Activated CD4-positive, alpha-beta T cell treated with anti-CD3 and anti-CD28 coated beads for 36 hours (primary cell): Measurements from ENCODE around the gene PAQR8. TPM values are rescaled to one million over a fixed set of nuclear protein-coding genes. Genes with fewer than 3 reads are reported as not detected.
"Not testable (repeated sequence)": the region's sequence is repeated elsewhere in the genome, so short reads cannot be mapped to it uniquely, and the experiment has no call there.

Experiments used
- ATAC-seq: fragments of 200-7000 bp; cut with Tn5 transposase; one replicate; pipeline ENCODE4 v1.10.0; 2021; ENCODE audit warnings: mild to moderate bottlenecking, moderate library complexity
- CTCF ChIA-PET: fragments of 350-600 bp; sonication (Branson Sonifier 250); formaldehyde crosslinking; loops from one replicate; lab custom pipeline; 2021; ENCODE audit warnings: antibody characterized with exemption; lab: Charles Lee
- POLR2A ChIA-PET: fragments of 350-600 bp; sonication (Branson Sonifier 250); formaldehyde crosslinking; loops from one replicate; lab custom pipeline; 2021; ENCODE audit warnings: antibody characterized with exemption, inconsistent platforms; lab: Charles Lee
- DNase-seq: peaks from one replicate; pipeline ENCODE4 v3.0.0-alpha.2; 2020
- H3K27ac Mint-ChIP-seq: one replicate; pipeline ENCODE4 v1.8.0; 2021; ENCODE audit warnings: mixed read lengths
- H3K27me3 Mint-ChIP-seq: one replicate; pipeline ENCODE4 v1.8.0; 2021; ENCODE audit warnings: mixed read lengths
- H3K36me3 Mint-ChIP-seq: one replicate; pipeline ENCODE4 v1.8.0; 2021; ENCODE audit warnings: low read depth, mixed read lengths
- H3K4me1 Mint-ChIP-seq: one replicate; pipeline ENCODE4 v1.8.0; 2021; ENCODE audit warnings: mixed read lengths
- H3K4me3 Mint-ChIP-seq: one replicate; pipeline ENCODE4 v1.8.0; 2021; ENCODE audit warnings: mild to moderate bottlenecking, moderate library complexity, mixed read lengths
- H3K9me3 Mint-ChIP-seq: one replicate; pipeline ENCODE4 v1.8.0; 2021; ENCODE audit warnings: low read depth, mixed read lengths
- intact Hi-C, 2 experiments: fragments of 100-400 bp; cut with DNase I in 1 of 2; cut with micrococcal nuclease in 1 of 2; formaldehyde crosslinking; loops; one replicate each; pipeline versions ENCODE4 v1.14.2 to v1.15.1; 2022 to 2024; cut with DNase I, micrococcal nuclease
- total RNA-seq, 2 experiments: library from RNA; stranded (reverse); gene quantifications; one replicate each; pipeline ENCODE4 v1.2.3, GENCODE V29; 2021

Gene PAQR8
- total RNA-seq, 2 experiments from 2014 or later = 9.0 to 9.1 TPM

- H3K27ac Mint-ChIP-seq = no peak overlapping the region
- no peaks in the 10 kb centered on the region for H3K36me3 Mint-ChIP-seq
- intact Hi-C loops = loop anchor here (1.0 to 2.0 kb wide), 11 partner anchors 22 to 644 kb away; partner anchors contain the start of genes MCM3 (in 2 of the 2), FBXO9 (in 1 of the 2), GSTA4 (in 1 of the 2) and PAQR8 (in 1 of the 2)
- H3K27me3 Mint-ChIP-seq = no peaks in the 10 kb centered on the region
- H3K9me3 Mint-ChIP-seq = no peaks in the 10 kb centered on the region
- no peak for ATAC-seq
- H3K4me3 Mint-ChIP-seq = no peak overlapping the region
- ChIA-PET POLR2A (interaction anchor here (0.7 to 2.0 kb wide), 3 partner anchors 136 to 250 kb away, joined by 3 to 10 read pairs (median 3); partner anchors contain the start of genes MCM3 and TMEM14A), CTCF (interaction anchor here (1.0 to 1.7 kb wide), 6 partner anchors 24 to 263 kb away, joined by 3 to 7 read pairs (median 4); no protein-coding TSS in a partner anchor)
- peaks cover 15% of the 10 kb centered on the region for H3K4me1 Mint-ChIP-seq
- no peak for DNase-seq
Observed at GRCh38 chr6:52420668-52421358, 58.9 kb downstream of the PAQR8 start.

GRCh38 chr6:52422156-52422555 is 60.2 kb downstream of the PAQR8 start:
- intact Hi-C loops = no loop called here
- ChIA-PET POLR2A (no interaction called here), CTCF (interaction anchor here (1.0 to 2.2 kb wide), 5 partner anchors 10 to 241 kb away, joined by 3 to 7 read pairs (median 5); no protein-coding TSS in a partner anchor)
- Mint-ChIP-seq H3K27ac (no peak overlapping the region), H3K27me3 (no peaks in the 10 kb centered on the region), H3K4me1 (peaks cover 7% of the 10 kb centered on the region), H3K4me3 (no peak overlapping the region), H3K9me3 (no peaks in the 10 kb centered on the region), H3K36me3 (no peaks in the 10 kb centered on the region)
- ATAC-seq (no peak), DNase-seq (no peak)

GRCh38 chr6:52423448-52423847 is 61.5 kb downstream of the PAQR8 start:
- Mint-ChIP-seq H3K4me3 (no peak overlapping the region), H3K4me1 (peaks cover 7% of the 10 kb centered on the region), H3K36me3 (no peaks in the 10 kb centered on the region), H3K27ac (no peak overlapping the region), H3K27me3 (no peaks in the 10 kb centered on the region), H3K9me3 (no peaks in the 10 kb centered on the region)
- ChIA-PET CTCF (interaction anchor here (0.9 to 2.2 kb wide), 4 partner anchors 16 to 240 kb away, joined by 3 to 7 read pairs (median 3); no protein-coding TSS in a partner anchor), POLR2A (interaction anchor here (0.7 kb wide), 1 partner anchor 249 kb away, joined by 3 read pairs; no protein-coding TSS in a partner anchor)
- DNase-seq (no peak), ATAC-seq (no peak)
- intact Hi-C loops = no loop called here

GRCh38 chr6:52423971-52424381 is 62.0 kb downstream of the PAQR8 start:
- CTCF ChIA-PET = interaction anchor here (1.0 to 2.2 kb wide), 4 partner anchors 9 to 237 kb away, joined by 3 to 7 read pairs (median 4); no protein-coding TSS in a partner anchor
- Mint-ChIP-seq H3K9me3 (no peaks in the 10 kb centered on the region), H3K27ac (no peak overlapping the region), H3K4me1 (peaks cover 5% of the 10 kb centered on the region), H3K36me3 (no peaks in the 10 kb centered on the region), H3K27me3 (no peaks in the 10 kb centered on the region), H3K4me3 (no peak overlapping the region)
- no peak for ATAC-seq
- intact Hi-C loops = no loop called here
- POLR2A ChIA-PET = interaction anchor here (0.7 kb wide), 1 partner anchor 248 kb away, joined by 3 read pairs; no protein-coding TSS in a partner anchor
- no peak for DNase-seq

GRCh38 chr6:52424513-52424912 is 62.6 kb downstream of the PAQR8 start:
- DNase-seq (no peak), ATAC-seq (no peak)
- CTCF ChIA-PET = interaction anchor here (0.6 to 1.5 kb wide), 6 partner anchors 9 to 408 kb away, joined by 3 to 4 read pairs (median 3); no protein-coding TSS in a partner anchor
- no peak overlapping the region for H3K4me3 Mint-ChIP-seq
- intact Hi-C loops = no loop called here
- POLR2A ChIA-PET = no interaction called here
- no peaks in the 10 kb centered on the region for H3K36me3 Mint-ChIP-seq
- H3K4me1 Mint-ChIP-seq = peaks cover under 1% of the 10 kb centered on the region
- no peaks in the 10 kb centered on the region for H3K27me3 Mint-ChIP-seq
- no peaks in the 10 kb centered on the region for H3K9me3 Mint-ChIP-seq
- H3K27ac Mint-ChIP-seq = no peak overlapping the region

GRCh38 chr6:52426667-52427066 is 64.7 kb downstream of the PAQR8 start:
- no peaks in the 10 kb centered on the region for H3K9me3 Mint-ChIP-seq
- intact Hi-C loops = no loop called here
- CTCF ChIA-PET = no interaction called here

GRCh38 chr6:52433294-52433693 is 71.3 kb downstream of the PAQR8 start:
- H3K4me3 Mint-ChIP-seq, H3K9me3 Mint-ChIP-seq, H3K27me3 Mint-ChIP-seq, DNase-seq, H3K27ac Mint-ChIP-seq, H3K4me1 Mint-ChIP-seq, H3K36me3 Mint-ChIP-seq, intact Hi-C loops, POLR2A ChIA-PET, ATAC-seq: not testable (repeated sequence)
- CTCF ChIA-PET = interaction anchor here (1.1 to 1.5 kb wide), 3 partner anchors 69 to 239 kb away, joined by 3 read pairs; no protein-coding TSS in a partner anchor

More at GRCh38 chr6:52426667-52427066, 64.7 kb downstream of the PAQR8 start:
- Mint-ChIP-seq H3K36me3 (no peaks in the 10 kb centered on the region), H3K27me3 (no peaks in the 10 kb centered on the region), H3K4me1 (peaks cover 4% of the 10 kb centered on the region), H3K27ac (no peak overlapping the region), H3K4me3 (no peak overlapping the region)
- ATAC-seq (no peak), DNase-seq (no peak)
- POLR2A ChIA-PET = interaction anchor here (0.6 kb wide), 1 partner anchor 395 kb away, joined by 4 read pairs; no protein-coding TSS in a partner anchor

GRCh38 chr6:52435345-52435744 is 73.4 kb downstream of the PAQR8 start:
- H3K36me3 Mint-ChIP-seq = no peaks in the 10 kb centered on the region
- no peaks in the 10 kb centered on the region for H3K9me3 Mint-ChIP-seq
- H3K27me3 Mint-ChIP-seq = no peaks in the 10 kb centered on the region
- no peak overlapping the region for H3K27ac Mint-ChIP-seq
- CTCF ChIA-PET = no interaction called here
- DNase-seq (no peak), ATAC-seq (no peak)
- intact Hi-C loops = no loop called here
- POLR2A ChIA-PET = no interaction called here
- no peak overlapping the region for H3K4me3 Mint-ChIP-seq
- peaks cover 4% of the 10 kb centered on the region for H3K4me1 Mint-ChIP-seq

- ChIA-PET CTCF (interaction anchor here (0.7 kb wide), 2 partner anchors 57 to 248 kb away, joined by 3 read pairs; no protein-coding TSS in a partner anchor), POLR2A (no interaction called here)
- H3K27me3 Mint-ChIP-seq = no peaks in the 10 kb centered on the region
- no peaks in the 10 kb centered on the region for H3K9me3 Mint-ChIP-seq
- no peak overlapping the region for H3K4me3 Mint-ChIP-seq
- H3K4me1 Mint-ChIP-seq = no peaks in the 10 kb centered on the region
- ATAC-seq (no peak), DNase-seq (no peak)
- no peak overlapping the region for H3K27ac Mint-ChIP-seq
- peaks cover 2% of the 10 kb centered on the region for H3K36me3 Mint-ChIP-seq
- intact Hi-C loops = no loop called here
Observed at GRCh38 chr6:52438926-52439325, 77.0 kb downstream of the PAQR8 start.

GRCh38 chr6:52454556-52454955 is 92.6 kb downstream of the PAQR8 start:
- peaks cover 17% of the 10 kb centered on the region for H3K9me3 Mint-ChIP-seq
- H3K4me3 Mint-ChIP-seq = no peak overlapping the region
- DNase-seq (no peak), ATAC-seq (no peak)
- no peaks in the 10 kb centered on the region for H3K27me3 Mint-ChIP-seq
- ChIA-PET CTCF (interaction anchor here (0.7 to 1.4 kb wide), 2 partner anchors 14 to 39 kb away, joined by 3 read pairs; no protein-coding TSS in a partner anchor), POLR2A (no interaction called here)
- H3K27ac Mint-ChIP-seq = no peak overlapping the region
- H3K4me1 Mint-ChIP-seq = no peaks in the 10 kb centered on the region
- peaks cover 12% of the 10 kb centered on the region for H3K36me3 Mint-ChIP-seq
- intact Hi-C loops = no loop called here

- no peak for DNase-seq
- Mint-ChIP-seq H3K27me3 (no peaks in the 10 kb centered on the region), H3K4me3 (no peak overlapping the region), H3K27ac (no peak overlapping the region), H3K36me3 (peaks cover 1% of the 10 kb centered on the region), H3K4me1 (no peaks in the 10 kb centered on the region), H3K9me3 (peaks cover 5% of the 10 kb centered on the region)
- intact Hi-C loops = no loop called here
- ChIA-PET POLR2A (no interaction called here), CTCF (interaction anchor here (0.6 to 1.2 kb wide), 3 partner anchors 11 to 218 kb away, joined by 3 to 6 read pairs (median 3); no protein-coding TSS in a partner anchor)
- no peak for ATAC-seq
Observed at GRCh38 chr6:52457096-52457495, 95.1 kb downstream of the PAQR8 start.
